Measurements from ENCODE around the gene PGLYRP1. TPM values are rescaled to one million over a fixed set of nuclear protein-coding genes. Genes with fewer than 3 reads are reported as not detected.

Gene PGLYRP1
- total RNA-seq, 2 experiments from 2014 or later, result not detected

DNA sequence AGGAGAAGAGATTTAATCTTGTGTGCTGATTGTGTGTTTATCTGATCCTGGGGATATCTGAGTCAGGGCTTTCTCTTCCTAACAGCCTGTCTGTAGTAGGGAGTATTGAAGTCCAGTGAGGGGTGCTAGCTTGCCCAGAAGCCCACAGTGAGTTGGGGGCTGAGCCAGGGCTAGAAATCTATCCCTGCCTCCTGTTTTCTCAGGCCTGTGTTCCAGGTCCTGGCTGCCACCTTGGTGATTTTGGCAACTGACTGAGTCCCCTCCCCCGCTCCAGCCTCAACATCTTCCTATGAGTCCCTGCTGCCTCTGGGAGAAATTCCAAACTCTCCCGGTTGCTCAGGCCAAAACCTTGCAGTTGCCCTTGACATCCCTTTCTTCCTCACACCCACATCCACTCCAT is 41.5 kb downstream of the PGLYRP1 start:
- Histone ChIP-seq H3K79me2 (ENCODE audit: insufficient read depth, low read depth, low read length) (no peaks in the 10 kb centered on the region), H3K9me3 (ENCODE audit: low read length) (no peaks in the 10 kb centered on the region), H3K9me2 (ENCODE audit: insufficient read depth, low read length) (no peaks in the 10 kb centered on the region), H4K20me1 (ENCODE audit: insufficient read depth, low read length) (no peaks in the 10 kb centered on the region), H3K27ac (ENCODE audit: low read depth, low read length, poor library complexity, severe bottlenecking) (no peak overlapping the region), H2AFZ (ENCODE audit: low read length) (no peak overlapping the region), H3K4me2 (ENCODE audit: low read length) (no peak overlapping the region), H3K36me3 (ENCODE audit: insufficient read depth, low read length) (no peaks in the 10 kb centered on the region), H3K4me1 (ENCODE audit: insufficient read depth, low read length, poor library complexity, severe bottlenecking) (no peaks in the 10 kb centered on the region), H3K4me3 (ENCODE audit: low read depth, low read length, poor library complexity, severe bottlenecking) (no peak overlapping the region)
- DNase-seq (ENCODE audit: low spot score), result no peak
- POLR2A ChIA-PET, result no interaction called here
- CTCF ChIA-PET (ENCODE audit: unreplicated experiment), result no interaction called here
- TF ChIP-seq, protein P1, sequence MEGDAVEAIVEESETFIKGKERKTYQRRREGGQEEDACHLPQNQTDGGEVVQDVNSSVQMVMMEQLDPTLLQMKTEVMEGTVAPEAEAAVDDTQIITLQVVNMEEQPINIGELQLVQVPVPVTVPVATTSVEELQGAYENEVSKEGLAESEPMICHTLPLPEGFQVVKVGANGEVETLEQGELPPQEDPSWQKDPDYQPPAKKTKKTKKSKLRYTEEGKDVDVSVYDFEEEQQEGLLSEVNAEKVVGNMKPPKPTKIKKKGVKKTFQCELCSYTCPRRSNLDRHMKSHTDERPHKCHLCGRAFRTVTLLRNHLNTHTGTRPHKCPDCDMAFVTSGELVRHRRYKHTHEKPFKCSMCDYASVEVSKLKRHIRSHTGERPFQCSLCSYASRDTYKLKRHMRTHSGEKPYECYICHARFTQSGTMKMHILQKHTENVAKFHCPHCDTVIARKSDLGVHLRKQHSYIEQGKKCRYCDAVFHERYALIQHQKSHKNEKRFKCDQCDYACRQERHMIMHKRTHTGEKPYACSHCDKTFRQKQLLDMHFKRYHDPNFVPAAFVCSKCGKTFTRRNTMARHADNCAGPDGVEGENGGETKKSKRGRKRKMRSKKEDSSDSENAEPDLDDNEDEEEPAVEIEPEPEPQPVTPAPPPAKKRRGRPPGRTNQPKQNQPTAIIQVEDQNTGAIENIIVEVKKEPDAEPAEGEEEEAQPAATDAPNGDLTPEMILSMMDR (conservative IDR thresholded peaks at IDR 0.05; ENCODE audit: low read length), result no peak
- TF ChIP-seq EZH2phosphoT487 (IDR thresholded peaks at IDR 0.05; ENCODE audit: borderline replicate concordance, low read depth, low read length), result no peak
- BruUV-seq (replicated peaks), result no TSS peak
- intact Hi-C loops (cut with micrococcal nuclease; ENCODE audit: unreplicated experiment), result no loop called here

DNA sequence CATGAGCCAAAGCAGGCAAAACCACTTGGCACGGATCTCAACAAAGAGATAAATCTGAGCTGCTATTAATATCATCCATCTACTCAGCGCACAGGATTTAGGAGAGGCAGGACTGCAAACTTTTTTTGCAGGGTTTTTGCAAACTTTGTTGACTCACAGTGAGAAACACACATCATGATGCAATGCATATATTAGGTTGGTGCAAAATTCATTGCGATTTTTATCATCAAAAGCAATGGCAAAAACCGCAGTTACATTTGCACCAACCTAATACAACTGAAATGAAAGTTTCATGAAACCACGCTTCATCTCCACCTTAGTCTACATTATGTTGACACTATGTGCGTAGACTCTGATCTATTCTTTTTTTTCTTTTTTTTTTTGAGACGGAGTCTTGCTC is 44.7 kb downstream of the PGLYRP1 start:
- ChIA-PET CTCF (ENCODE audit: unreplicated experiment) (no interaction called here), POLR2A (interaction anchor here (0.6 kb wide), 1 partner anchor 87 kb away, joined by 4 read pairs; no protein-coding TSS in a partner anchor)
- BruUV-seq (replicated peaks), result no TSS peak

DNA sequence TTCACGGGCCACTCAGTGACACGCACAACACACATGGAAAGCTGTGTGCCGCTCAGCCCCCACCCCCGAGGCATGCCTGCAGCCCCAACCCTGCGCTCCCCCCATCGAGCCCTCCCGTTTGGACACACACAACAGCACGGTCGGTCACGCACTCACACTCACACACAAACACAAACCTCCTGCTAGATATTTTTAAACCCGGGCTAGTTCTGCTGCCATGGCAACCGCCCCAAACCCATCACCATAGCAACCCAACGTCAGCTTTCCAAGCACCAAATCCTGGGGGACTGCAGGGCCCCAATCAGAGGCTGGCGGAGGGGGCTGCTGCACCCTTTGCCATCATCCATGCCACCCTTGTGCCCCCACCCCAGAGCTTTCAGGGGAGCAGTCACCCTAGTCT is 46.7 kb downstream of the PGLYRP1 start:
- Histone ChIP-seq H3K4me3 (ENCODE audit: low read depth, low read length, poor library complexity, severe bottlenecking) (no peak overlapping the region), H3K27ac (ENCODE audit: low read depth, low read length, poor library complexity, severe bottlenecking) (no peak overlapping the region), H3K36me3 (ENCODE audit: insufficient read depth, low read length) (no peaks in the 10 kb centered on the region), H3K4me1 (ENCODE audit: insufficient read depth, low read length, poor library complexity, severe bottlenecking) (peaks cover 8% of the 10 kb centered on the region), H3K9me3 (ENCODE audit: low read length) (no peaks in the 10 kb centered on the region), H4K20me1 (ENCODE audit: insufficient read depth, low read length) (no peaks in the 10 kb centered on the region), H3K4me2 (ENCODE audit: low read length) (no peak overlapping the region), H2AFZ (ENCODE audit: low read length) (no peak overlapping the region), H3K79me2 (ENCODE audit: insufficient read depth, low read depth, low read length) (no peaks in the 10 kb centered on the region), H3K9me2 (ENCODE audit: insufficient read depth, low read length) (no peaks in the 10 kb centered on the region)
- POLR2A ChIA-PET, result no interaction called here
- intact Hi-C loops (cut with micrococcal nuclease; ENCODE audit: unreplicated experiment), result no loop called here
- no peak for DNase-seq (ENCODE audit: low spot score)
- BruUV-seq (replicated peaks), result no TSS peak
- TF ChIP-seq EZH2phosphoT487 (IDR thresholded peaks at IDR 0.05; ENCODE audit: borderline replicate concordance, low read depth, low read length), result no peak
- TF ChIP-seq, protein P1 (conservative IDR thresholded peaks at IDR 0.05; ENCODE audit: low read length), result no peak
- CTCF ChIA-PET (ENCODE audit: unreplicated experiment), result no interaction called here

More for the DNA sequence above, 44.7 kb downstream of the PGLYRP1 start:
- H3K4me3 ChIP-seq (ENCODE audit: low read depth, low read length, poor library complexity, severe bottlenecking), result no peak overlapping the region
- no peak overlapping the region for H2AFZ ChIP-seq (ENCODE audit: low read length)
- H4K20me1 ChIP-seq (ENCODE audit: insufficient read depth, low read length), result no peaks in the 10 kb centered on the region
- no peaks in the 10 kb centered on the region for H3K36me3 ChIP-seq (ENCODE audit: insufficient read depth, low read length)
- intact Hi-C loops (cut with micrococcal nuclease; ENCODE audit: unreplicated experiment), result no loop called here
- H3K9me2 ChIP-seq (ENCODE audit: insufficient read depth, low read length), result no peaks in the 10 kb centered on the region
- no peaks in the 10 kb centered on the region for H3K79me2 ChIP-seq (ENCODE audit: insufficient read depth, low read depth, low read length)
- no peak overlapping the region for H3K27ac ChIP-seq (ENCODE audit: low read depth, low read length, poor library complexity, severe bottlenecking)
- H3K4me2 ChIP-seq (ENCODE audit: low read length), result no peak overlapping the region
- TF ChIP-seq, protein P1 (conservative IDR thresholded peaks at IDR 0.05; ENCODE audit: low read length), result no peak
- TF ChIP-seq EZH2phosphoT487 (IDR thresholded peaks at IDR 0.05; ENCODE audit: borderline replicate concordance, low read depth, low read length), result no peak
- H3K4me1 ChIP-seq (ENCODE audit: insufficient read depth, low read length, poor library complexity, severe bottlenecking), result no peaks in the 10 kb centered on the region
- no peak for DNase-seq (ENCODE audit: low spot score)
- H3K9me3 ChIP-seq (ENCODE audit: low read length), result no peaks in the 10 kb centered on the region
